Measurements from ENCODE around the gene PPM1L. TPM values are rescaled to one million over a fixed set of nuclear protein-coding genes. Genes with fewer than 3 reads are reported as not detected.

Gene PPM1L
- polyA plus RNA-seq, 4 donors = 7.1 to 9.2 (median 7.8) TPM

GRCh38 chr3:160919942-160920341 is 163.9 kb downstream of the PPM1L start:
- no peak for DNase-seq (ENCODE audit: low read depth in 4 of 4, low spot score in 3 of 4)

GRCh38 chr3:160921020-160921635 is 165.1 kb downstream of the PPM1L start:
- no peak for DNase-seq (ENCODE audit: low read depth in 4 of 4, low spot score in 3 of 4)

- DNase-seq (ENCODE audit: low read depth in 4 of 4, low spot score in 3 of 4) = no peak
Observed at GRCh38 chr3:160924776-160925175, 168.7 kb downstream of the PPM1L start.

- no peak for DNase-seq (ENCODE audit: low read depth in 4 of 4, low spot score in 3 of 4)
Observed at GRCh38 chr3:160927620-160928019, 171.6 kb downstream of the PPM1L start.

- DNase-seq (ENCODE audit: low read depth in 4 of 4, low spot score in 3 of 4) = no peak
Observed at GRCh38 chr3:160928183-160928726, 172.2 kb downstream of the PPM1L start.

GRCh38 chr3:160929595-160929994 is 173.6 kb downstream of the PPM1L start:
- DNase-seq (ENCODE audit: low read depth in 4 of 4, low spot score in 3 of 4) = no peak

- no peak for DNase-seq (ENCODE audit: low read depth in 4 of 4, low spot score in 3 of 4)
Observed at GRCh38 chr3:160931474-160931873, 175.4 kb downstream of the PPM1L start.

GRCh38 chr3:160935413-160936095 is 179.5 kb downstream of the PPM1L start:
- no peak for DNase-seq (ENCODE audit: low read depth in 4 of 4, low spot score in 3 of 4)

- DNase-seq (ENCODE audit: low read depth in 4 of 4, low spot score in 3 of 4) = peak; percentile 56 to 75 (median 60)
Observed at GRCh38 chr3:160941885-160942494, 186.0 kb downstream of the PPM1L start.

- DNase-seq (ENCODE audit: low read depth in 4 of 4, low spot score in 3 of 4) = no peak
Observed at GRCh38 chr3:160943996-160944395, 188.0 kb downstream of the PPM1L start.

GRCh38 chr3:160945336-160945735 is 189.3 kb downstream of the PPM1L start:
- DNase-seq (ENCODE audit: low read depth in 4 of 4, low spot score in 3 of 4) = no peak

- peak in 1 of 4 donors; percentile 15 for DNase-seq (ENCODE audit: low read depth in 4 of 4, low spot score in 3 of 4)
Observed at GRCh38 chr3:160948273-160948672, 192.2 kb downstream of the PPM1L start.

- DNase-seq (ENCODE audit: low read depth in 4 of 4, low spot score in 3 of 4) = no peak
Observed at GRCh38 chr3:160949460-160949859, 193.4 kb downstream of the PPM1L start.

GRCh38 chr3:160950542-160950941 is 194.5 kb downstream of the PPM1L start:
- DNase-seq (ENCODE audit: low read depth in 4 of 4, low spot score in 3 of 4) = no peak

- DNase-seq (ENCODE audit: low read depth in 4 of 4, low spot score in 3 of 4) = no peak
Observed at GRCh38 chr3:160950954-160951353, 194.9 kb downstream of the PPM1L start.

- DNase-seq (ENCODE audit: low read depth in 4 of 4, low spot score in 3 of 4) = no peak
Observed at GRCh38 chr3:160951642-160952487, 195.8 kb downstream of the PPM1L start.

GRCh38 chr3:160953686-160954085 is 197.7 kb downstream of the PPM1L start:
- no peak for DNase-seq (ENCODE audit: low read depth in 4 of 4, low spot score in 3 of 4)

- DNase-seq (ENCODE audit: low read depth in 4 of 4, low spot score in 3 of 4) = no peak
Observed at GRCh38 chr3:160956785-160957184, 200.8 kb downstream of the PPM1L start.

GRCh38 chr3:160960568-160960967 is 204.5 kb downstream of the PPM1L start:
- DNase-seq (ENCODE audit: low read depth in 4 of 4, low spot score in 3 of 4) = no peak

GRCh38 chr3:160963949-160964348 is 207.9 kb downstream of the PPM1L start:
- no peak for DNase-seq (ENCODE audit: low read depth in 4 of 4, low spot score in 3 of 4)

- DNase-seq (ENCODE audit: low read depth in 4 of 4, low spot score in 3 of 4) = no peak
Observed at GRCh38 chr3:160968761-160969160, 212.7 kb downstream of the PPM1L start.
